Osteoblast (primary cell): ENCODE data around the gene CNTFR. TPM values are rescaled to one million over a fixed set of nuclear protein-coding genes. Genes with fewer than 3 reads are reported as not detected.
A peak's percentile ranks its signal among the peaks of the same experiment; 100 is the strongest.

ENCODE experiments used
- DNase-seq: peaks from one replicate; pipeline ENCODE4 v3.0.0; 2011; ENCODE audit warnings: low spot score, mixed read lengths; ENCODE audit not compliant: insufficient read length; ENCODE audit errors: missing footprints
- H2AFZ ChIP-seq: 2 replicates; pipeline ENCODE4 v1.6.0; 2011; ENCODE audit warnings: mild to moderate bottlenecking, low read length
- H3K27ac ChIP-seq: 2 replicates; pipeline ENCODE4 v1.5.1; 2011; ENCODE audit warnings: mild to moderate bottlenecking, low read depth, low read length, moderate library complexity
- H3K27me3 ChIP-seq: 2 replicates; pipeline ENCODE4 v1.6.0; 2012; ENCODE audit warnings: mild to moderate bottlenecking, control low read depth, inconsistent platforms, low read length, moderate library complexity; ENCODE audit not compliant: insufficient read depth
- H3K36me3 ChIP-seq: 2 replicates; pipeline ENCODE4 v1.5.1; 2011; ENCODE audit warnings: mild to moderate bottlenecking, low read length, control low read depth, moderate library complexity; ENCODE audit not compliant: insufficient read depth
- H3K4me1 ChIP-seq: 2 replicates; pipeline ENCODE4 v1.5.1; 2011; ENCODE audit warnings: mild to moderate bottlenecking, low read length, control low read depth, moderate library complexity; ENCODE audit not compliant: insufficient read depth
- H3K4me2 ChIP-seq: 2 replicates; pipeline ENCODE4 v1.6.0; 2011; ENCODE audit warnings: mild to moderate bottlenecking, low read length; ENCODE audit not compliant: insufficient read depth
- H3K4me3 ChIP-seq: fragments of 200-600 bp; sonication (generic); 3 replicates; pipeline ENCODE4 v1.5.1; 2012; ENCODE audit warnings: mild to moderate bottlenecking, low read length, inconsistent platforms; ENCODE audit not compliant: insufficient read depth
- H3K79me2 ChIP-seq: 2 replicates; pipeline ENCODE4 v1.6.0; 2012; ENCODE audit warnings: mild to moderate bottlenecking, low read length, control low read depth, inconsistent platforms; ENCODE audit not compliant: insufficient read depth
- H3K9me3 ChIP-seq: 2 replicates; pipeline ENCODE4 v1.5.1; 2011; ENCODE audit warnings: low read depth, low read length, control low read depth
- H4K20me1 ChIP-seq: 2 replicates; pipeline ENCODE4 v1.6.0; 2012; ENCODE audit warnings: mild to moderate bottlenecking, low read length, control low read depth; ENCODE audit not compliant: insufficient read depth
- CTCF ChIP-seq: IDR thresholded peaks from 2 replicates; pipeline ENCODE4 v1.5.1; 2011; ENCODE audit warnings: mild to moderate bottlenecking, low read depth, low read length, moderate library complexity; ENCODE audit errors: extremely low read depth
- total RNA-seq: library from RNA; depleted of rRNA; stranded (reverse); fragments of >200 nt; gene quantifications from 2 replicates; pipeline ENCODE4 v1.2.3, GENCODE V29; 2012

CNTFR gene
- total RNA-seq, 1 donor = not detected

- H3K4me1 ChIP-seq = no peaks in the 10 kb centered on the region
- no peak for TF ChIP-seq CTCF
- no peaks in the 10 kb centered on the region for H3K36me3 ChIP-seq
- H4K20me1 ChIP-seq = no peaks in the 10 kb centered on the region
- no peaks in the 10 kb centered on the region for H3K79me2 ChIP-seq
- H3K27ac ChIP-seq = no peak overlapping the region
- no peak overlapping the region for H2AFZ ChIP-seq
- H3K9me3 ChIP-seq = no peaks in the 10 kb centered on the region
- no peak overlapping the region for H3K4me2 ChIP-seq
- no peak for DNase-seq
- H3K4me3 ChIP-seq = no peak overlapping the region
- peaks cover 5% of the 10 kb centered on the region for H3K27me3 ChIP-seq
Measured at GRCh38 chr9:34558919-34559623, 30.5 kb downstream of the CNTFR start.

GRCh38 chr9:34558364-34558763, 31.2 kb downstream of the CNTFR start:
- no peaks in the 10 kb centered on the region for H3K9me3 ChIP-seq
- H4K20me1 ChIP-seq = no peaks in the 10 kb centered on the region
- peak; percentile 79 for DNase-seq
- H3K4me1 ChIP-seq = no peaks in the 10 kb centered on the region
- no peaks in the 10 kb centered on the region for H3K36me3 ChIP-seq
- H3K27me3 ChIP-seq = peaks cover 9% of the 10 kb centered on the region
- H3K4me3 ChIP-seq = no peak overlapping the region
- H2AFZ ChIP-seq = no peak overlapping the region
- H3K4me2 ChIP-seq = no peak overlapping the region
- H3K79me2 ChIP-seq = no peaks in the 10 kb centered on the region
- H3K27ac ChIP-seq = no peak overlapping the region
- TF ChIP-seq CTCF = no peak

GRCh38 chr9:34557426-34558321, 31.9 kb downstream of the CNTFR start:
- Histone ChIP-seq H3K27me3 (peaks cover 10% of the 10 kb centered on the region), H3K4me1 (no peaks in the 10 kb centered on the region), H3K9me3 (no peaks in the 10 kb centered on the region), H3K4me3 (no peak overlapping the region), H2AFZ (no peak overlapping the region), H4K20me1 (no peaks in the 10 kb centered on the region), H3K79me2 (no peaks in the 10 kb centered on the region), H3K36me3 (no peaks in the 10 kb centered on the region), H3K27ac (no peak overlapping the region), H3K4me2 (no peak overlapping the region)
- no peak for TF ChIP-seq CTCF
- peak; percentile 58 for DNase-seq

GRCh38 chr9:34556949-34557348, 32.6 kb downstream of the CNTFR start:
- Histone ChIP-seq H4K20me1 (no peaks in the 10 kb centered on the region), H3K4me2 (no peak overlapping the region), H3K79me2 (no peaks in the 10 kb centered on the region), H3K36me3 (no peaks in the 10 kb centered on the region), H2AFZ (no peak overlapping the region), H3K27ac (no peak overlapping the region), H3K4me3 (no peak overlapping the region), H3K27me3 (peaks cover 10% of the 10 kb centered on the region), H3K9me3 (no peaks in the 10 kb centered on the region), H3K4me1 (no peaks in the 10 kb centered on the region)
- peak; percentile 90 for DNase-seq
- no peak for TF ChIP-seq CTCF
